Measurements from ENCODE around the gene CCR5AS.

The CCR5AS gene

DNA sequence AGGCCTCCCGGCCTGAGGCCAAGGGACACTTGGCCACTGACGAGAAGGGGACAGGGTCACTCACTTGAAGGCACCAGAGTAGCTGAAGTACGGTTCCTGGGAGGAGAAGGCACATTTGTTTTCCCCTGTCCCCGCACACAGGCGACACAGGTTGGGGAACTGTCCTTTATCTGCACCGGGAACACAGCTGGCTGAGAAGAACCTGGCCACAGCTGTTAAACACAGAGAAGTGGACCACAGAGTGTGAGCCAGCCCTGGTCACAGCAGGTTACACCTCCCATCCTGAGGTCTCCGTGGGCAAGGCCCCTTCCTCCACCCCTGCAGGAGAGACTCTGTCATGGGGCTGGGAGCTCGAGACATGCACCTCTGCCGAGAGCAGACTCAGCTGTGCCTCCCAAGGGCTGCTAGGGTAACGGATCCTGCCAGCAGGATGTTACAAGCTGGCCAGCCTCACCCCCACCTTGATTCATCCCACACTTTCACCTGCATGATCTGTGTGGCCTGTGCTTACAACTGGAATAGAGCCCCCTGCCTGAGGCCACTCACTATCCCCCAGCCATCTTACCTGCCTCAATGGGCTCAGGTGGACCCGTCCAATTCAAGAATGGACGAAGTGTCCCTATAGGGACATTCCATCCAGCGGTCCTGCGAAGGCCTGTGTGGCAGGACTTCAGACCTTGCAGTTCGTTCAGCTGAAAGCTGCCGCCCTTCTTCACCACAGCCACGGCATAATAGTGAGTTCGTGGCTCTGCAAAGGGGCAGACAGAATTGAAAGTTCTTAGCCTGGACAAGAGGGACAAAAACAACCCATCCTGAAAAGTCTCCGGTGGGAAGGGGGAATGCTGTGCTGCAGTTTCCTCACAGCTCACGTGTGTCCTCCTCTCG lies 48.6 kb upstream of the CCR5AS start:
- CTCF ChIA-PET: interaction anchor here (1.3 kb wide), 1 partner anchor 33 kb away, joined by 5 read pairs; no protein-coding TSS in a partner anchor
- DNase-seq (ENCODE audit: low spot score) (no peak), ATAC-seq (no peak)
- Mint-ChIP-seq H3K27ac (no peak overlapping the region), H3K4me1 (no peaks in the 10 kb centered on the region), H3K4me3 (no peak overlapping the region), H3K27me3 (ENCODE audit: low read depth) (peaks cover 3% of the 10 kb centered on the region; the same call in 1 of the 2 replicates), H3K36me3 (peaks cover 2% of the 10 kb centered on the region; the same call in 1 of the 2 replicates), H3K9me3 (peaks cover 6% of the 10 kb centered on the region)
- POLR2A ChIA-PET: no interaction called here
- TF ChIP-seq FOXP1 (CRISPR knock-in tag; IDR thresholded peaks at IDR 0.05; ENCODE audit: borderline replicate concordance) (no peak), ZNF671 (CRISPR knock-in tag; IDR thresholded peaks at IDR 0.05) (no peak), CREB1 (CRISPR knock-in tag; IDR thresholded peaks at IDR 0.05) (no peak), ZNF219 (CRISPR knock-in tag; IDR thresholded peaks at IDR 0.05; ENCODE audit: borderline replicate concordance) (no peak), ELF4 (CRISPR knock-in tag; IDR thresholded peaks at IDR 0.05; ENCODE audit: low read depth) (no peak), FOXJ3 (CRISPR knock-in tag; IDR thresholded peaks at IDR 0.05; ENCODE audit: borderline replicate concordance) (no peak), ZNF317 (CRISPR knock-in tag; IDR thresholded peaks at IDR 0.05; ENCODE audit: borderline replicate concordance, low read depth) (no peak), NR3C1 (CRISPR knock-in tag; conservative IDR thresholded peaks at IDR 0.05; ENCODE audit: low read depth) (no peak), GRHL2 (CRISPR knock-in tag; IDR thresholded peaks at IDR 0.05; ENCODE audit: insufficient replicate concordance, severe bottlenecking) (no peak), OVOL2 (CRISPR knock-in tag; IDR thresholded peaks at IDR 0.05; ENCODE audit: borderline replicate concordance) (no peak), HMGA2 (CRISPR knock-in tag; IDR thresholded peaks at IDR 0.05) (no peak)
- TF ChIP-seq, protein P1, sequence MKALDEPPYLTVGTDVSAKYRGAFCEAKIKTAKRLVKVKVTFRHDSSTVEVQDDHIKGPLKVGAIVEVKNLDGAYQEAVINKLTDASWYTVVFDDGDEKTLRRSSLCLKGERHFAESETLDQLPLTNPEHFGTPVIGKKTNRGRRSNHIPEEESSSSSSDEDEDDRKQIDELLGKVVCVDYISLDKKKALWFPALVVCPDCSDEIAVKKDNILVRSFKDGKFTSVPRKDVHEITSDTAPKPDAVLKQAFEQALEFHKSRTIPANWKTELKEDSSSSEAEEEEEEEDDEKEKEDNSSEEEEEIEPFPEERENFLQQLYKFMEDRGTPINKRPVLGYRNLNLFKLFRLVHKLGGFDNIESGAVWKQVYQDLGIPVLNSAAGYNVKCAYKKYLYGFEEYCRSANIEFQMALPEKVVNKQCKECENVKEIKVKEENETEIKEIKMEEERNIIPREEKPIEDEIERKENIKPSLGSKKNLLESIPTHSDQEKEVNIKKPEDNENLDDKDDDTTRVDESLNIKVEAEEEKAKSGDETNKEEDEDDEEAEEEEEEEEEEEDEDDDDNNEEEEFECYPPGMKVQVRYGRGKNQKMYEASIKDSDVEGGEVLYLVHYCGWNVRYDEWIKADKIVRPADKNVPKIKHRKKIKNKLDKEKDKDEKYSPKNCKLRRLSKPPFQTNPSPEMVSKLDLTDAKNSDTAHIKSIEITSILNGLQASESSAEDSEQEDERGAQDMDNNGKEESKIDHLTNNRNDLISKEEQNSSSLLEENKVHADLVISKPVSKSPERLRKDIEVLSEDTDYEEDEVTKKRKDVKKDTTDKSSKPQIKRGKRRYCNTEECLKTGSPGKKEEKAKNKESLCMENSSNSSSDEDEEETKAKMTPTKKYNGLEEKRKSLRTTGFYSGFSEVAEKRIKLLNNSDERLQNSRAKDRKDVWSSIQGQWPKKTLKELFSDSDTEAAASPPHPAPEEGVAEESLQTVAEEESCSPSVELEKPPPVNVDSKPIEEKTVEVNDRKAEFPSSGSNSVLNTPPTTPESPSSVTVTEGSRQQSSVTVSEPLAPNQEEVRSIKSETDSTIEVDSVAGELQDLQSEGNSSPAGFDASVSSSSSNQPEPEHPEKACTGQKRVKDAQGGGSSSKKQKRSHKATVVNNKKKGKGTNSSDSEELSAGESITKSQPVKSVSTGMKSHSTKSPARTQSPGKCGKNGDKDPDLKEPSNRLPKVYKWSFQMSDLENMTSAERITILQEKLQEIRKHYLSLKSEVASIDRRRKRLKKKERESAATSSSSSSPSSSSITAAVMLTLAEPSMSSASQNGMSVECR (CRISPR knock-in tag; IDR thresholded peaks at IDR 0.05; ENCODE audit: borderline replicate concordance): no peak
- TF ChIP-seq, protein P2, sequence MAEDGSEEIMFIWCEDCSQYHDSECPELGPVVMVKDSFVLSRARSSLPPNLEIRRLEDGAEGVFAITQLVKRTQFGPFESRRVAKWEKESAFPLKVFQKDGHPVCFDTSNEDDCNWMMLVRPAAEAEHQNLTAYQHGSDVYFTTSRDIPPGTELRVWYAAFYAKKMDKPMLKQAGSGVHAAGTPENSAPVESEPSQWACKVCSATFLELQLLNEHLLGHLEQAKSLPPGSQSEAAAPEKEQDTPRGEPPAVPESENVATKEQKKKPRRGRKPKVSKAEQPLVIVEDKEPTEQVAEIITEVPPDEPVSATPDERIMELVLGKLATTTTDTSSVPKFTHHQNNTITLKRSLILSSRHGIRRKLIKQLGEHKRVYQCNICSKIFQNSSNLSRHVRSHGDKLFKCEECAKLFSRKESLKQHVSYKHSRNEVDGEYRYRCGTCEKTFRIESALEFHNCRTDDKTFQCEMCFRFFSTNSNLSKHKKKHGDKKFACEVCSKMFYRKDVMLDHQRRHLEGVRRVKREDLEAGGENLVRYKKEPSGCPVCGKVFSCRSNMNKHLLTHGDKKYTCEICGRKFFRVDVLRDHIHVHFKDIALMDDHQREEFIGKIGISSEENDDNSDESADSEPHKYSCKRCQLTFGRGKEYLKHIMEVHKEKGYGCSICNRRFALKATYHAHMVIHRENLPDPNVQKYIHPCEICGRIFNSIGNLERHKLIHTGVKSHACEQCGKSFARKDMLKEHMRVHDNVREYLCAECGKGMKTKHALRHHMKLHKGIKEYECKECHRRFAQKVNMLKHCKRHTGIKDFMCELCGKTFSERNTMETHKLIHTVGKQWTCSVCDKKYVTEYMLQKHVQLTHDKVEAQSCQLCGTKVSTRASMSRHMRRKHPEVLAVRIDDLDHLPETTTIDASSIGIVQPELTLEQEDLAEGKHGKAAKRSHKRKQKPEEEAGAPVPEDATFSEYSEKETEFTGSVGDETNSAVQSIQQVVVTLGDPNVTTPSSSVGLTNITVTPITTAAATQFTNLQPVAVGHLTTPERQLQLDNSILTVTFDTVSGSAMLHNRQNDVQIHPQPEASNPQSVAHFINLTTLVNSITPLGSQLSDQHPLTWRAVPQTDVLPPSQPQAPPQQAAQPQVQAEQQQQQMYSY (CRISPR knock-in tag; IDR thresholded peaks at IDR 0.05): no peak
- TF ChIP-seq, protein P3, sequence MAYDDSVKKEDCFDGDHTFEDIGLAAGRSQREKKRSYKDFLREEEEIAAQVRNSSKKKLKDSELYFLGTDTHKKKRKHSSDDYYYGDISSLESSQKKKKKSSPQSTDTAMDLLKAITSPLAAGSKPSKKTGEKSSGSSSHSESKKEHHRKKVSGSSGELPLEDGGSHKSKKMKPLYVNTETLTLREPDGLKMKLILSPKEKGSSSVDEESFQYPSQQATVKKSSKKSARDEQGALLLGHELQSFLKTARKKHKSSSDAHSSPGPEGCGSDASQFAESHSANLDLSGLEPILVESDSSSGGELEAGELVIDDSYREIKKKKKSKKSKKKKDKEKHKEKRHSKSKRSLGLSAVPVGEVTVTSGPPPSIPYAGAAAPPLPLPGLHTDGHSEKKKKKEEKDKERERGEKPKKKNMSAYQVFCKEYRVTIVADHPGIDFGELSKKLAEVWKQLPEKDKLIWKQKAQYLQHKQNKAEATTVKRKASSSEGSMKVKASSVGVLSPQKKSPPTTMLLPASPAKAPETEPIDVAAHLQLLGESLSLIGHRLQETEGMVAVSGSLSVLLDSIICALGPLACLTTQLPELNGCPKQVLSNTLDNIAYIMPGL (CRISPR knock-in tag; IDR thresholded peaks at IDR 0.05): no peak
- TF ChIP-seq, protein P4, sequence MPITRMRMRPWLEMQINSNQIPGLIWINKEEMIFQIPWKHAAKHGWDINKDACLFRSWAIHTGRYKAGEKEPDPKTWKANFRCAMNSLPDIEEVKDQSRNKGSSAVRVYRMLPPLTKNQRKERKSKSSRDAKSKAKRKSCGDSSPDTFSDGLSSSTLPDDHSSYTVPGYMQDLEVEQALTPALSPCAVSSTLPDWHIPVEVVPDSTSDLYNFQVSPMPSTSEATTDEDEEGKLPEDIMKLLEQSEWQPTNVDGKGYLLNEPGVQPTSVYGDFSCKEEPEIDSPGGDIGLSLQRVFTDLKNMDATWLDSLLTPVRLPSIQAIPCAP (CRISPR knock-in tag; IDR thresholded peaks at IDR 0.05): no peak
- TF ChIP-seq, protein P5, sequence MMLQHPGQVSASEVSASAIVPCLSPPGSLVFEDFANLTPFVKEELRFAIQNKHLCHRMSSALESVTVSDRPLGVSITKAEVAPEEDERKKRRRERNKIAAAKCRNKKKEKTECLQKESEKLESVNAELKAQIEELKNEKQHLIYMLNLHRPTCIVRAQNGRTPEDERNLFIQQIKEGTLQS (CRISPR knock-in tag; conservative IDR thresholded peaks at IDR 0.05): no peak
- TF ChIP-seq, protein P6, sequence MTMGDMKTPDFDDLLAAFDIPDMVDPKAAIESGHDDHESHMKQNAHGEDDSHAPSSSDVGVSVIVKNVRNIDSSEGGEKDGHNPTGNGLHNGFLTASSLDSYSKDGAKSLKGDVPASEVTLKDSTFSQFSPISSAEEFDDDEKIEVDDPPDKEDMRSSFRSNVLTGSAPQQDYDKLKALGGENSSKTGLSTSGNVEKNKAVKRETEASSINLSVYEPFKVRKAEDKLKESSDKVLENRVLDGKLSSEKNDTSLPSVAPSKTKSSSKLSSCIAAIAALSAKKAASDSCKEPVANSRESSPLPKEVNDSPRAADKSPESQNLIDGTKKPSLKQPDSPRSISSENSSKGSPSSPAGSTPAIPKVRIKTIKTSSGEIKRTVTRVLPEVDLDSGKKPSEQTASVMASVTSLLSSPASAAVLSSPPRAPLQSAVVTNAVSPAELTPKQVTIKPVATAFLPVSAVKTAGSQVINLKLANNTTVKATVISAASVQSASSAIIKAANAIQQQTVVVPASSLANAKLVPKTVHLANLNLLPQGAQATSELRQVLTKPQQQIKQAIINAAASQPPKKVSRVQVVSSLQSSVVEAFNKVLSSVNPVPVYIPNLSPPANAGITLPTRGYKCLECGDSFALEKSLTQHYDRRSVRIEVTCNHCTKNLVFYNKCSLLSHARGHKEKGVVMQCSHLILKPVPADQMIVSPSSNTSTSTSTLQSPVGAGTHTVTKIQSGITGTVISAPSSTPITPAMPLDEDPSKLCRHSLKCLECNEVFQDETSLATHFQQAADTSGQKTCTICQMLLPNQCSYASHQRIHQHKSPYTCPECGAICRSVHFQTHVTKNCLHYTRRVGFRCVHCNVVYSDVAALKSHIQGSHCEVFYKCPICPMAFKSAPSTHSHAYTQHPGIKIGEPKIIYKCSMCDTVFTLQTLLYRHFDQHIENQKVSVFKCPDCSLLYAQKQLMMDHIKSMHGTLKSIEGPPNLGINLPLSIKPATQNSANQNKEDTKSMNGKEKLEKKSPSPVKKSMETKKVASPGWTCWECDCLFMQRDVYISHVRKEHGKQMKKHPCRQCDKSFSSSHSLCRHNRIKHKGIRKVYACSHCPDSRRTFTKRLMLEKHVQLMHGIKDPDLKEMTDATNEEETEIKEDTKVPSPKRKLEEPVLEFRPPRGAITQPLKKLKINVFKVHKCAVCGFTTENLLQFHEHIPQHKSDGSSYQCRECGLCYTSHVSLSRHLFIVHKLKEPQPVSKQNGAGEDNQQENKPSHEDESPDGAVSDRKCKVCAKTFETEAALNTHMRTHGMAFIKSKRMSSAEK (CRISPR knock-in tag; IDR thresholded peaks at IDR 0.05; ENCODE audit: borderline replicate concordance): no peak
- TF ChIP-seq, protein P7, sequence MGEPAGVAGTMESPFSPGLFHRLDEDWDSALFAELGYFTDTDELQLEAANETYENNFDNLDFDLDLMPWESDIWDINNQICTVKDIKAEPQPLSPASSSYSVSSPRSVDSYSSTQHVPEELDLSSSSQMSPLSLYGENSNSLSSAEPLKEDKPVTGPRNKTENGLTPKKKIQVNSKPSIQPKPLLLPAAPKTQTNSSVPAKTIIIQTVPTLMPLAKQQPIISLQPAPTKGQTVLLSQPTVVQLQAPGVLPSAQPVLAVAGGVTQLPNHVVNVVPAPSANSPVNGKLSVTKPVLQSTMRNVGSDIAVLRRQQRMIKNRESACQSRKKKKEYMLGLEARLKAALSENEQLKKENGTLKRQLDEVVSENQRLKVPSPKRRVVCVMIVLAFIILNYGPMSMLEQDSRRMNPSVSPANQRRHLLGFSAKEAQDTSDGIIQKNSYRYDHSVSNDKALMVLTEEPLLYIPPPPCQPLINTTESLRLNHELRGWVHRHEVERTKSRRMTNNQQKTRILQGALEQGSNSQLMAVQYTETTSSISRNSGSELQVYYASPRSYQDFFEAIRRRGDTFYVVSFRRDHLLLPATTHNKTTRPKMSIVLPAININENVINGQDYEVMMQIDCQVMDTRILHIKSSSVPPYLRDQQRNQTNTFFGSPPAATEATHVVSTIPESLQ (CRISPR knock-in tag; IDR thresholded peaks at IDR 0.05): no peak
